Stimulated activated CD8-positive, alpha-beta memory T cell treated with anti-CD3 and anti-CD28 coated beads, Interleukin-4, amount 100 ng/mL, for 1 hour (primary cell): ENCODE results near the gene TTLL11.
"Not testable (repeated sequence)": the region's sequence is repeated elsewhere in the genome, so short reads cannot be mapped to it uniquely, and the experiment has no call there.

Experiments used
- DNase-seq, 2 donors: peaks; one replicate each; pipeline ENCODE4 v3.0.0-alpha.2; 2020; ENCODE audit warnings: low read depth in 2 of 2, low spot score in 1 of 2

Gene TTLL11

GRCh38 chr9:122125509-122126330 is 32.6 kb upstream of the TTLL11 start:
- no peak for DNase-seq

- DNase-seq: peak; percentile 41 to 55
These were observed 32.0 kb upstream of the TTLL11 start for GRCh38 chr9:122125158-122125508.

DNA sequence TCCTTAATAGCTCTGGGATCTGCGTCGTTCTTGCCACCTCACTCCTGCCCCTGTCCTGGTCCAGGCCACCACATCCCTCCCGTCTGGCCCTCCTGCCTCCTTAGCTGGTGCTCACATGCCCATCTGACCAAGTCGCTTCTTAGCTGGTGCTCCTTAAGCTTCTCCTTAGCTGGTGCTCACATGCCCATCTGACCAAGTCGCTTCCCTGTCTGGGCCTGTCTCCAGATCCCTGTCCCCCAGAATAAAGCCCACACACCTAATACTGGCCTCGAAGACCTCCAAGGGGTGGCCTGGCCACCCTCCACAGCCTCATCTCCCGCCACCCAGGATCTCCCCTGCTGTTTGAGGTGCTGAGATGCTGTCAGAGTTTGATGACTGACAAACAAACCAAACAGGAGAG is 31.4 kb upstream of the TTLL11 start:
- no peak for DNase-seq

DNA sequence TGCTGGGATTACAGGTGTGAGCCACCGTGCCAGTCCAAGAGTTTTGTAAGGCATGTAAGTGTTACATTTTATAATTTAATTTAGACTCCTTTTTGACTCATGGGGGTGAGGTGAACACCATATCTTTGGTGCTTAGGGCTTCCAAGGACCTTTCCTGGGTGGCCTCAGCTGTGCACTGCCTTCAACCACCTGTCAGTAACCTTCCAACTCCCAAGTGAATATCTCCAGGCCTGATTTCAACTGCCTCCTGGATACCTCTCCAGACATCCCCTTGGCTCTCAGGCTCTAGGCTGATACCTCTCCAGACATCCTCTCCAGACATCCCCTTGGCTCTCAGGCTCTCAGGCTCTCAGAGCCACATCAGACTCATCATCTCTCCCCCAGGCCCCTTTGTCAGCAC is 30.9 kb upstream of the TTLL11 start:
- DNase-seq: no peak

DNA sequence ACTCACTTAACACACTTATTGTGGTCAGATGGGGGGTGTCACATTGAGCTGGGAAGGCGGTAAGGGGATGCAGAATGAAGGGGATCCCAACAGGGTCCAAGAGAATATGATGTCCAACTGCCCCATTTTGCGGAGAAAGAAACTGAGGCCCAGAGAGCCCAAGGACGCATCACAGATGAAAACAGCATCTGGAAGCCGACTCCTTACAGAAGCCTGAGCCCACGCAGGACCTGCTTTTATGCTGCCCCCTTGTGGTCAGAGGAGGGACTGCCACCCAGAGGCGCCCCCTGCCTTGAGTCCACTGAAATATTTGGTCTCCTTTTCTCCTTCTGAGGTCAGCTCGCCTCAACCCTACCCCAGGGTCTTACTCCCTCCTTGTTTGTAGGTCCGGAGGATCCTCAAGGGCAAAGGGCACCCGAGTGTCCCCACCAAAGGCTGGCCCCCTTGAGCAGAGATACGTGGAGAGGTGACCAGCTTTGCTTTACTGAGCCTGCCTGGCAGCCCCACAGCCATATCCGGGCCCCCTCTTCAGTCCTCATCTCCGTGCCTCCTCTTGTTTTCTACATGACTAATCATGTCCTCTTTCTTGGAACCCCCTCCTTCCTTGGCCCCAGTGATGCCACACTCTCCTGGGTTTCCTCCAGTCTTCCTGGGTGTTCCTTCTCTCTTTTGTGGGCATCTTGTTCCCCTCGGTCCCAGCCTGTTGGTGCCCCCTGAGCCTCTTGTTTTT is 30.0 kb upstream of the TTLL11 start:
- DNase-seq: peak; percentile 32 to 46

- no peak for DNase-seq
These were observed 29.4 kb upstream of the TTLL11 start for GRCh38 chr9:122122468-122122867.

DNA sequence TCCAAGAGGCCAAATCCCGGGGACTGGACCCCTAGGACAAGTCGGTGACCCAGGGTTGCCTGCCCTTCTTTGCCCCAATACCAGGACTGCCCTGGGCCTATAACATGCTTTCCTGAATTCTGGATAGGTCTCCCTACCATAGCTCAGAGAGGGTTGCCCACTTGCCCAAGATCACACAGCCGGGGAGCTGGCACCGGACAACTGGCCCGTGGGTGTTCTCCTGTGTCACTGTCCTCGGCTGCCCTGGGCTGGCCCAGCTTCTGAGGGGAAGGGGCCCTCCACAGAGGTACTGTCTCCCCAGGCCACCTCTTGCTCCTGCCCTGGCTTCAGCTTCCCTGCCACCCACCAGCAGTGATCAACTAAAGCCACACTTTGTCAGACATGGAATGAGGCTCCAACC is 28.8 kb upstream of the TTLL11 start:
- no peak for DNase-seq

DNA sequence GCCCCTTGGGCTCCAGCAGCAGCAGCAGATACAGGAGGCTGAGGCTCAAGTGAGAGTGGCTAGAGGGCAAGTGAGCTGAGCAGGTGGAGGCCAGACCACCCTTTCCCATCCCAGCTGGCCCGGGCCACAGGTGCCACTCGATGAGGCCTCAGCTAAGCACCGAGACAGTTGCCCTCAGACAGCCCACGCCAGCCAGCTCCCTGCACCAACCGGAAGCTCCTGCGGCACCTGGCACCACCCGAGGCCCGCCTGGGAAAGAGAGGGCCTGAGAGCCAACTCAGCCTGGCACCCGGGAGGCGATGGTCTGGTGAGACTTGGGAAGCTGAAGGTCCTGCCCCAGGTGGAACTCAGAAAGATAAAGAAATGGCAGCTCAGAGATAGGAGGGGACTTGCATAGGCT is 28.3 kb upstream of the TTLL11 start:
- no peak for DNase-seq

- DNase-seq: no peak
These were observed 27.4 kb upstream of the TTLL11 start for GRCh38 chr9:122120316-122121071.

- DNase-seq: no peak
These were observed 26.6 kb upstream of the TTLL11 start for GRCh38 chr9:122119721-122120120.

DNA sequence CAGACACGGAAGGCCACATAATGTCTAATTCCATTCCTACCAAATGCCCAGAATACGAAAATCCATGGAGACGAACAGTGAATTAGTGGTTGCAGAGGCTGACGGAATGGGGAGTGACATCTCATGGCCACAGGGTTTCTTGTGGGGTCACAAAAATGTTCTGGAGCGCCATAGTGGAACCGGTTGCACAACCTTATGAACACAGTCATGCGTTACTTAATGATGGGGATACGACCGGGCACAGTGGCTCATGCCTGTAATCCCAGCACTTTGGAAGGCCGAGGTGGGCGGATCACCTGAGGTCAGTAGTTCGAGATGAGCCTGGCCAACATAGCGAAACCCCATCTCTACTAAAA is 26.0 kb upstream of the TTLL11 start:
- no peak for DNase-seq

DNA sequence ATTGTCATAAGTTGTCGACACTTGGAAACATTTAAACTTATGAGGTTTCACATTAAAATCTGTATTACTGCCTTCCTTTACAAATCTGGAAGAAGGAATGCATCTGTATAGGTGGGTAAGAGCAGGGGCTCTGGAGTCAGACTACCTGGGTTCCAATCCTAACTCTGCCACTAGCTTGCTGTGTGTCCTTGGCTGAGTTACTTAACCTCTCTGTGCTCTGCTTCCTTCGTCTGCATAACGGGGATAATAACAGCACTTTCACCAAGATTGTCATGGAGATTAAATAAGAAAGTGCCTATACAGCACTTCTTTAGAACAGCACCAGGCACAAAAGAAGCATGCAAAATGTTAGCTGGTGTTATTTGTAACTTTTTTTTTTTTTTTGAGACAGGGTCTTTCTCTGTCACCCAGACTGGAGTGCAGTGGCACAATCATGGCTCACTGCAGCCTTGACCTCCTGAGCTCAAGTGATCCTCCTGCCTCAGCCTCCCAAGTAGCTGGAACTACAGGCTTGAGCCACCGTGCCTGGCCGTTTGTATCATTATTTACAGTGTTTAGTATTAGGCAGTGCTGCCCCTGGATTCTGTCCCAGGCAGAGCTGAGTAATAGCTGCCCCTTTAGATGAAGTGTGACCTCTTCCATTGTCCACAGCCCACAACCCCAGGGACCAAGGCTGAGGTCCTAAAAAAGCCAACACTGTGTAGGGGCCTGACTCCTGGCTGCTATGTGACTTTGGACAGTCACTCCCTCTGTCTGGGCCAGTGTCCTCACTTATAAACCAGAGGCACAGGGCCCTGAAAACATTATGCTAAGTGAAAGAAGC is 25.4 kb upstream of the TTLL11 start:
- no peak for DNase-seq

DNA sequence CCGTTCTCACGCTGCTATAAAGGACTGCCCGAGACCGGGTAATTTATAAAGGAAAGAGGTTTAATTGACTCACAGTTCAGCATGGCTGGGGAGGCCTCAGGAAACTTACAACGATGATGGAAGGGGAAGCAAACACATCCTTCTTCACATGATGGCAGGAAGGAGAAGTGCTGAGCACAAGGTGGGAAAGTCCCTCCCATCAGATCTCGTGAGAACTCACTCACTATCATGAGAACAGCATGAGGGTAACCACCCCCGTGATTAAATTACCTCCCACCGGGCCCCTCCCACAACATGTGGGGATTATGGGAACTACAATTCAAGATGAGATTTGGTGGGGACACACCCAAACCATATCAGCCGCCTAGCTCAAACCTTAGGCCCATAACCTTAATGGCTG is 24.1 kb upstream of the TTLL11 start:
- DNase-seq: not testable (repeated sequence)

DNA sequence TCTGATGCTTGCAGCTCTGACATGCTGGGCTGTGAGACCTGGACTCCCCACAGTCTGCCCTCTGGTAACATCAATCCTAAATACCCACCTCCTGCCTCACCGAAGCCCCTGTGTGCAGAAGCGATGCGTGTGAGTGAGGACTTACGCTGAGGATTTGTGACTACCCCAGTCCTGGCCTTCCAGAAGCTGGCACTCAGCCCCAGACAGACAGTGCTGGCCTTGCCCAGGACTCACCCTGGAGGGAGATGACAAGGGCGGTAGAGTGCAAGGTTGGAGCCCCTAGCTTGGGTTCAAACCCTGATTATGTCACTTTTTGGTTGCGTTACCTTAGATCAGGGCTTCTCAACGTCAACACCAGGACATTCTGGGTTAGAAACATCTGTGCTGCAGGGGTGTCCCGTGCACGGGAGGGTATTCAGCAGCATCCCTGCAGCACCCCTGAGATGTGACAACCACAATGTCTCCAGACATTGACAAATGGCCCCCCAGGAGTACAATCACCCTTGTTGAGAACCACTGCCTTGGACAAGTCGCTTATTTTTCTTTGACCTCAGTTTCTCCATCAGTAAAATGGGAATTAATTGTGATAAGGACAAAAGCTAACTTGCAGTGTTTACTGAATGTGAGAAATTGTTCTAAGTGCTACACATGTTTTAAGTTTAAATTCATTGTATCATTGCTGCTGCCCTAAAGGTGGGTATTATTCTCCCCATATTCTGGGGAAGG is 23.5 kb upstream of the TTLL11 start:
- DNase-seq: no peak

DNA sequence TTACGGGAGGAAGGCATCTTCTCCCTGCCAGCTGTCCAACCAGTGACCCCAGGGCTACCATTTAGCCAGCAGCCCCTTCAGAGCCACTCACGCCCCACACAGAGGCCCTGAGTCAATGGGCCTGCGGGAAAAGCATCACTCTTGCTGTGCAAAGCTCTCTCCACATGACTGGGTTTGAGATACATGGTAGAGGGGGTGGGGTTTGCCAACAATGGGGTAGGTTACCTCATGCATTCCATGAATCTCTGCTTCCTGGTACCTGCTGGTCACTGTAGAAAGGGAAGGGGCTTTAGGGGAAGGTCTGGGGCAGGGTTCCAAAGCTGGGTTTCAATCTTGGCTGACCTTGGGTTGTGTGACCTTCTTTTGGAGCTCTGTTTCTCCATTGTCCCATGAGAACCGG is 22.9 kb upstream of the TTLL11 start:
- DNase-seq: no peak

DNA sequence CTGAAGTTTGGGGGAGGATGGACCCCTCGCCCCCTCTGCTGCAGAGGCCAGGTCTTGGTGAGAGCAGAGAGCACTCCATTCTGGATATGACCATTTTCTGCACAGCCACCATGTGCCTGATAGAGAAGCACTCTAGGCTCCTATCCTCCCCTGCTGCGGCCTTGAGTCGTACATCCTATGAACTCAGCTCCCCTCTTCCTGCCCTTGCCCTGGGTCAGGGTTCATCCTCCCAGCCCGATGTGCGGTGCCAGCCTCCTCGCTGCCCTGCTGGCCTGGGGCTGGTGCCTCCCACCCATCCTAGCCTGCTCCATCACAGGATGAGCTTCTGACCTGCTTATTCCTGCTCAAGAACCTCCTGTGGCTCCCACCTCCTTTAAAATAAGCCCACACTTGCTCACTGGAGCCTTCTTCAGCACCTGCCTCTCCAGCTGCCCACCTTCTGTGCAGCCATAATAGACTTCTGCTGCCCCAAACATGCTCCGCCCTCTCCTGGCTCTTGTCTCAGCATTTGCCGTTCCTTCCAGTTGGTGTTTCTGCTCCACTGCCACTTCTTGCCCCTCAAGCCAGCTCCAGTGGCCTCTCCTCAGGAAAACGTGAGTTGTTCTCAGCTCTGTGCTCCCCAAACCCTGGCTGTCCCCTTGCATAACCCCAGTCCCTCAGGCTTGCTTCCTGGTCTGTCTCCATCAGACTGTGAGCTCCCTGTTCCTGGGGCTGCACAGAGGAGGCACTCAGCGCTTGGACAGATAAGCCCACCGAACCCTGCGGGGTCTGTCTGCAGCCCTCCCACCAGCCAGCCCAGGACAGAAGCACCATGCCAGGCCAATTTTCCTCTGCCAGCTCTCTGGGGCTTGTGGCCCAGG is 22.3 kb upstream of the TTLL11 start:
- DNase-seq: no peak

GRCh38 chr9:122113574-122113973 is 20.5 kb upstream of the TTLL11 start:
- DNase-seq: no peak

- no peak for DNase-seq
These were observed 19.1 kb upstream of the TTLL11 start for GRCh38 chr9:122112238-122112637.

DNA sequence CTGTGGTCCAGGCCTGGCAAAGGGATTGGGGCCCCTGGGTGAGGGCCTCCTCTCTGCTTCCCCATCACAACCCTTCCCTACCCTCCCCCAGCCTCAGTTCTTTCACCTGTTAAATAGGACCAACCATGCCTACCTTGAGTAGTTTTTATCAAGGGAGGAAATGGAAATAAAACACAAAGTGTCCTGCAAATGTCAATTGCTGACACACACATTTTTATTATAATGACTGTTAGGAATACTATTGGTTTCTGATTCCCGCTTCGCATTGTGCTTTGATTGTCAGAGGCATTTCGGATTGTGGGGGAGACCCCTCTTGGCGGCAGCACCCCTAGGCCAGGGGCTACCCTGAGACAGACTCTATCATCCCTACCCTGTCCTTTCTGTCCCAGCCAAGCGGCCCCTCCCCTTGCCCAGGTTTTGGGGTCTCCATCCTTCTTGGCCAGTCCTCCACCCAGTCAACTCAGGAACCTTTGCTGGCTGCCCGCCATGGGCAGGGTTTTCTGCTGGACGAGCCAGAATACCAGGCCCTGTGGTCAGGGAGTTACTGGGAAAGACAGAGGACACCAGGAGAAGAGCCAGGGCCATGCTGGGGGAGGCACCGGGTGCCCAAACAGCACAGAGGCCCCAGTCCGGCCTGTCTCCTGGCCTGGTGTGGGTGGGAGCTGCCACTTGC is 18.4 kb upstream of the TTLL11 start:
- DNase-seq: no peak
